ENCODE results near the gene GOLGA6L7. TPM values are rescaled to one million over a fixed set of nuclear protein-coding genes. Genes with fewer than 3 reads are reported as not detected.
"Not testable (repeated sequence)": the region's sequence is repeated elsewhere in the genome, so short reads cannot be mapped to it uniquely, and the experiment has no call there.

GOLGA6L7 gene
- total RNA-seq, 4 donors from 2014 or later = not detected

- intact Hi-C loops (cut with DNase I) = no loop called here
Measured at GRCh38 chr15:28894631-28895030, 46.2 kb upstream of the GOLGA6L7 start.

GRCh38 chr15:28892789-28893610 is 44.6 kb upstream of the GOLGA6L7 start:
- H3K27ac ChIP-seq = no peak overlapping the region
- no peak overlapping the region for H3K4me3 ChIP-seq
- DNase-seq = no peak
- intact Hi-C loops (cut with DNase I) = no loop called here
- H3K27me3 ChIP-seq = peaks cover 0 to 9% (median 0%) of the 10 kb centered on the region in 4 donors
- peaks cover 0 to 6% (median 0%) of the 10 kb centered on the region in 3 donors for H3K4me1 ChIP-seq
- H3K36me3 ChIP-seq = no peaks in the 10 kb centered on the region
- TF ChIP-seq CTCF (IDR thresholded peaks at IDR 0.05) = no peak
- no peak for TF ChIP-seq POLR2A (IDR thresholded peaks at IDR 0.05)
- 17 to 30% methylated on average over 6 to 8 of the region's 12 CpGs for WGBS, 2 donors
- no peaks in the 10 kb centered on the region for H3K9me3 ChIP-seq

More at GRCh38 chr15:28894631-28895030, 46.2 kb upstream of the GOLGA6L7 start:
- Histone ChIP-seq H3K36me3 (no peaks in the 10 kb centered on the region), H3K27ac (no peak overlapping the region), H3K4me3 (no peak overlapping the region), H3K27me3 (no peaks in the 10 kb centered on the region), H3K4me1 (peaks cover 0 to 6% (median 0%) of the 10 kb centered on the region in 3 donors), H3K9me3 (no peaks in the 10 kb centered on the region)
- TF ChIP-seq CTCF (IDR thresholded peaks at IDR 0.05) (no peak), POLR2A (IDR thresholded peaks at IDR 0.05) (no peak)
- WGBS, 2 donors = 90% methylated on average over 13 of the region's 13 CpGs
- no peak for DNase-seq

- TF ChIP-seq CTCF (IDR thresholded peaks at IDR 0.05) = no peak
- TF ChIP-seq POLR2A (IDR thresholded peaks at IDR 0.05) = no peak
- no peak overlapping the region for H3K27ac ChIP-seq
- no peaks in the 10 kb centered on the region for H3K9me3 ChIP-seq
- intact Hi-C loops (cut with DNase I) = no loop called here
- WGBS, 2 donors = 86 to 94% methylated on average over 6 of the region's 6 CpGs
- H3K4me1 ChIP-seq = peaks cover 1 to 16% (median 3%) of the 10 kb centered on the region in 3 donors
- no peak overlapping the region for H3K4me3 ChIP-seq
- H3K27me3 ChIP-seq = peaks cover 0 to 23% (median 0%) of the 10 kb centered on the region in 4 donors
- DNase-seq = no peak
- no peaks in the 10 kb centered on the region for H3K36me3 ChIP-seq
Measured at GRCh38 chr15:28891588-28891987, 43.1 kb upstream of the GOLGA6L7 start.

- H3K9me3 ChIP-seq = no peaks in the 10 kb centered on the region
- TF ChIP-seq POLR2A (IDR thresholded peaks at IDR 0.05) (no peak), CTCF (IDR thresholded peaks at IDR 0.05) (no peak)
- 84 to 89% methylated on average over 11 to 14 of the region's 15 CpGs for WGBS, 2 donors
- peaks cover 4 to 23% (median 8%) of the 10 kb centered on the region in 3 donors for H3K4me1 ChIP-seq
- intact Hi-C loops (cut with DNase I) = no loop called here
- H3K27ac ChIP-seq = no peak overlapping the region
- DNase-seq = no peak
- H3K27me3 ChIP-seq = peaks cover 0 to 30% (median 0%) of the 10 kb centered on the region in 4 donors
- H3K4me3 ChIP-seq = no peak overlapping the region
- H3K36me3 ChIP-seq = no peaks in the 10 kb centered on the region
Measured at GRCh38 chr15:28890711-28891495, 42.5 kb upstream of the GOLGA6L7 start.

GRCh38 chr15:28890291-28890690 is 41.8 kb upstream of the GOLGA6L7 start:
- DNase-seq; H3K9me3 ChIP-seq; H3K4me3 ChIP-seq; H3K36me3 ChIP-seq; intact Hi-C loops (cut with DNase I); H3K27ac ChIP-seq: not testable (repeated sequence)
- WGBS, 2 donors = 72 to 77% methylated on average over 4 of the region's 4 CpGs
- peaks cover 0 to 36% (median 0%) of the 10 kb centered on the region in 4 donors for H3K27me3 ChIP-seq
- peaks cover 4 to 29% (median 13%) of the 10 kb centered on the region in 3 donors for H3K4me1 ChIP-seq

- intact Hi-C loops (cut with DNase I) = not testable (repeated sequence)
- WGBS, 2 donors = 80 to 85% methylated on average over 4 to 6 of the region's 6 CpGs
Measured at GRCh38 chr15:28889871-28890270, 41.4 kb upstream of the GOLGA6L7 start.

More at GRCh38 chr15:28889871-28890270, 41.4 kb upstream of the GOLGA6L7 start:
- H3K27me3 ChIP-seq = peaks cover 0 to 40% (median 0%) of the 10 kb centered on the region in 4 donors
- DNase-seq, H3K9me3 ChIP-seq, H3K27ac ChIP-seq, H3K36me3 ChIP-seq, H3K4me3 ChIP-seq: not testable (repeated sequence)
- H3K4me1 ChIP-seq = peaks cover 4 to 33% (median 13%) of the 10 kb centered on the region in 3 donors
